ENCODE results near the gene MED25.
A peak's percentile ranks its signal among the peaks of the same experiment; 100 is the strongest.

The MED25 gene

GRCh38 chr19:49859682-49860335 lies 41.7 kb downstream of the MED25 start:
- no peak for DNase-seq

DNA sequence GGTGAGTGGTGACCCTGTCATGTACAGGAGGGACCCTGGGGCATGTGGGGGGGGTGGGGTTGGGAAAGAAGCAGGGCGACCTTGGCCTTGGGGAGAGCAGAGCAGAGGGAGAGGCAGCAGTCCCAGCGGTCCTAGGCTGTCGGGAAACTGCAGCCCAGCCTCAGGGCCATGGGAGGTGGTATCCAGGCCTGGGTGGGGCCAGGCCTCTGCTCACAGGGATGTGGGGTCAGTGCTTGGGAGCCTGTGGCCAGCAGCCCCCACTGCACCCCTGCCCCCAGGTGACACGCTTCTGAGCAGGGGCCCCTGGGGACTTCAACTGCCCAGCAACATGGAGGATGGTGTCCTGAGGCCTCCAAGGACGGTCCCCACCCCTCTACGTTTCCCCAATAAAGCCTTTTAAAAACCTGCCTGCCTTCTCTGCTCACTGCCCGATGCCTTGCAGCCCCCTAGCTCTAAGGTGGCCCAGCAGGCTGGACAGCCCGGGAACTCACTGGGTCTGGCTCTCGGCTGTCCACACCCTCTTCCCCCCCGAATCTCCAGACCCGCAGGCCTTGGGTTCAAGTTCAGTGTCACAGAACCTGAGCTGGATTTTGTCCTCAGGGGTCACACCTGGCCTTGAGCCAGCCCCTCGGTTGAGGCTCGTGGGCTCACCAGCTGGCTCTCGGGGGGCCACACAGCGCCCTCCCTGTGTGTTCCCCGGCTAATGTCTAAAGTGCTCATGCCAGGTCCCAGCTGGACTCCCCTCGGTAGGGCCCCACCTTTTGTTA lies 42.4 kb downstream of the MED25 start:
- no peak for DNase-seq

GRCh38 chr19:49861107-49861506 lies 43.0 kb downstream of the MED25 start:
- no peak for DNase-seq

DNA sequence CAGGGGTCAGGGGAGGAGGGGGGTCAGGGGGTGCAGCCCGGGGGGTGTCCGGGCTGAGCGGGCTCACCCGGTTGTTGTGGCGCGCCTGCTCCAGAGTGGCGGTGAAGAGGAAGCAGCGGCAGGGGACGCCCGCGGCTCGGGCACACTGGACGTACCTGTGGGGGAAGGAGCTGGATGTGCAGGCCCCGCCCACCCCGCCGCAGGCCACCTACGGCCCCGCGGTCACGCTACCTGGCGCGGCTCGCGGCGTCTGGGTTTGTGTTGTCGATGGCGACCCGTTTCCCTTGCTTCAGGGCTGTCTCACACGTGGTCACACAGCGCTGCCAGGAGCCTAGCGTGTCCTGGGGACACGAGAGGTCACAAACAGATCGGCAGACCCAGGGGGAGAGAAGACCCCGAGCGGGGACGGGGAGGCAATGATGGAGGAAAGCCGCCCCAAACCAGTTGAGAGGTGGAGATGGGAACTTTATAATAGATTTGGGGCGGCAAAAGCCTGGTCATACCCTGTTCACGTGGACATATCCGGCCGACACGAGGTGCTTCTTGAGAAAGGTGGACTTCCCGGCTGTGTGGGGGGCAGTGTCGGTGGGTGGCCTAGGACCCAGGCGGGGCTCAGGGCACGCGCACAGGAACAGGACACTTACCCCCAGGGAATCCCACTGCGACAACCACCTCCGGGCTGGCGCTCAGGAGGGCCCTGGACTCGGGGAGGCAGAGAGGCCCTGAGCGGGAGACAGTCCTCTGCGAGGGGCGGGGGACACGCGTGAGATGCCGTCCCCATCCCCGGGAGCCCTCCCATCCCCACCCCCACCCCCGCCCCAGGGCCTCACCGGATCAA lies 43.7 kb downstream of the MED25 start:
- DNase-seq, result no peak

DNA sequence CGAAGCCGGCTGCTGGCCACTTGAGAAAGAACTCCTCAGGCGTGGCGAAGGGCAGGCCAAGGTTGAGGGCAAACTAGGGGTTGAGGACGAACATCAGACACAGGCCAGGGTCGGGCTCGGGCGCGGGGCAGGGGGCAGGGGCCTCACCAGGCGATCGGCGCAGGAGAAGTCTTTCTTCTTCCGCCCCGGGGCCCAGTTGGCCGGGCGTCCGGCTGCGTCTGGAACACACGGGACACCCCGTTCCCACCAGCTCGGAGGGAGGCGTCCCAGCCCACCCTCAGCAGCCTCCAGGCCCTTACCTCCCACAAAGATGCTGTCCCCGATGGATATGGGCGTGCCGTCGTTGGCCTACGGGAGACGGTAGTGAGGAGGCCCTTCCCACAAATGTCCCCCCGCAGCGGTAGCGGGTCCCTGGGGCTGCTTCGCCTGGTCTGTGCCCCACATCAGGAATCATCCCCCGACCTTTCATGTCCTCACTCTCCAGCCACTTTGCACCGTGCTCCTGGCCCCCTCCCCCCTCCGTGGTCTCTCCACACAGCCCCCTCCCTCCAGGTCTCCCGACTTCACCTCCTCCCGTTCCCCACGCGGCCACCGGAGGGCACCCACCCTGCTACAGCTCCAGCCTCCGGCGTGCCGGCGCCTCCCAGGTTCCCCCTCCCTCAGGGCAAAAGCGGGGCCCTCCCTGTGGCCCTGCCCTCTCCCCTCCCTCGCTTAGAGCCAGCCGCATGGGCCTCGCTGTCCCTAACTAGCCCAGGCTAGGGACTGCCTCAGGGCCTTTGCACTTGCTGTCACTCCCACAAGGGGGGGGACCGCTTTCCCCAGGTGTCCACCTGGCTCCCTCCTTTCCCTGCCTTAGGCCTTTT lies 44.5 kb downstream of the MED25 start:
- no peak for DNase-seq

DNA sequence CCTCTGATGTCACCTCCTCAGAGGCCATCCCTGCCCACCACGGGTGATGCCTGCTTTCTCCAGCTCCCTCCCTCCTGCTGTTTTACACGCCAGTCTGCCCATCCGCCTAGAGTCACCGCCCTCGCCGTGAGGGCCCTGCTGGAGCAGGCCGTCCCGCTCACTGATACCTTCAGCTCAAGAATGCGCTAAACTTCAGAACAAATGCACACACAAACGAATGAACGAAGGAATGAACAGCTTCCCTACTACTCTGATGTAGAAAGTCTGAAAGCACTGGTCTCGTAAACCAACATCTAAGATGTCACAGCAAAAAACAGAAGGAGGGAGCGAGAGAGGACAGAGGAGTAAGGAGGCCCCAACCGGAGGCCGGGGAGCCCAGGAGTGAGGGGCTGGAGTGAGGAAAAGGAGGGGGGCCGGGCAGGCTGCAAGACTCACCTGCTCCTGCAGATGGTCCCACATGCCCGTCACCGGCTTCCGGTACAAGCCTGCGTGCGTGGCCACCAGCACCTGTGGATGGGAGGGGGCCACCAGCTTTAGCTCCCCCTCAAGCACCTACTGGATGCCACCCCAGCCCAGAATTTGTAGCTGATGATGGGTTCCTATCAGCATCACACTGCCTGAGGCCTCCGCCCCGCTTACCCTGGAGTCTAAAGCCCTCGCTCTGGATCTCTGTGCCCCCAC lies 45.3 kb downstream of the MED25 start:
- no peak for DNase-seq

DNA sequence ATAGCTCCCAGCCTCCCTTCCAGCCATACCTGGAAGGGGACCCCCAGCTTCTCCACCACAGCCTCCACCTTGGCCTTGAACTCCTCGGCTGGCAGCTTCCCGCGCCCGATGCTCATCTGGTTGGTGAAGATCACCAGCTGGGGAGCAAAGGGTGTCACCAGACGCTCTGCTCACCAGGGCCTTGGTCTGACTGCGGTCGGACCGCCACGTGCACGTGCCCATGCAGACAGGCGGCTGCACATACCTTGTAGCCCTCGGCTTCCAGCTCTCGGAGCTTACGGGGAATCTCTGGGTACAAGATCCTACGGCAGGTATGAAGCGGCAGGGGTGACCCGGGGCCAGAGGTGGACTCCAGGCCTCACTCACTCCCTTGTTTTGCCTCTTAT lies 45.8 kb downstream of the MED25 start:
- DNase-seq, result no peak

- DNase-seq, result no peak
Measured at GRCh38 chr19:49864890-49865289, 46.8 kb downstream of the MED25 start.

DNA sequence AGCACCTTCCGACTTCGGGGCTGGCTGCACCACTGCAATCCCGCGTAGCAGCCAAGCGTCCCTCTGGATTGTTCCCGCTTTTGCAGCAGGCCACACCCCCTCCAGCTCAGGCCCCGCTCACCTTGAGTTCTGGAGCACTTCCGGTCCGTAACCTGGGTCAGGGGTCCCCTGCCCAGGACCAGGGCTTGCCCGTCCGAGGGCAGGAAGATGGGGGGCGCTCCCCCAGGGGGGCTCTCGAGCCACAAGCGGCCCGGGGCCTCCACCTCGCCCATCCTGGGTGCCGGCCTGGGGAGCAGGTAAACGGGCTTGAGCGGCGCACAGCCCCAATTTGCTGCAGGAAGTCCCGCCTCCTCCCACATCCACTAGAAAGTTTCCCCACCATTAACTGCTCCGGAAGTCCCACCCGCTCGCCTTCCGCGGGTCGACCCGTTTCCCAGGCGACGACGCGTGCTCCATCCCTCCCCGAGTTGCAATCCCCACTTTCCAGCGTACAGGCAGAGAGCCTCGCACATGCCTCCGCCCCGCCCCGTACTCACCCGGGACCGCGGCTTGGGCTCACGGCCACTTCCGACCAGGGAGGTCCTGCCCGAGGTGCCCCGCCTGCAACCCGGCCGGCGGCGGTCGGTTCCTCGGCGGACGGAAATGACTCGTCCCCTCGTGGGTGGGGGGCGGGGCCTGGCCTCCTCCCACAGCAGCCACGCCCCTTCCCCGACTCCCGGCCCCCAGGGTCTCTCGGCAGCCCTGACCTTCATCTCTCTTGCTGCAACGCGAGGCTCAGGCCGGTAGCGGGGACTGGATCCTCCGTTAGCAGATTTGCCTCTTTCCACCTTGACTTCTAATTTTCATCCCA lies 49.1 kb downstream of the MED25 start, which contains the start of gene PNKP:
Gene PNKP (minus strand): TSS at position 644 of the 850 bp plus-strand sequence. CDS start 372 bp downstream, at position 272.
- DNase-seq, result peak; percentile 94

DNA sequence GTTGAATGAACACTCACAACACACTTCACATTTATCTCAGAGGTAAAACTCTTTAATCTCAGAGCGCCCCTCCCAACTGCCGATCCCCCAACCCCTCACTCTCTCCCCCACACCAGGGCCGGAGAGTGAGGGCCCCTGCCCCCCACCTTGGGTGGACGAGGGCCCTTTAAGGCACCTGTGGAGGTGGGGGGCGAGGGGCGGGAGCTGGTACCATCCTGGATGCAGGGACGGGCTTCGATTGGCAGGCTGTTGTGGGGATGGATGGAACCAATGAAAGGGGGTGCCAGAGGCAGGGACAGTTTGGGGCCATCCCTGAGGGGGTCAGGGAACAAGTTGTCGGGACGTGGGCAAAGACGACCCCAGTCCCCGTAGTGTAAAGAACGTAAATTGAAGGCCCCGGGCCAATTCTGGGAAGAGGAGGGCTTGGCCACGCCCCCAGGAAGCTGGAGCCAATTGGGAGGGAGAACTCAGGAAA lies 51.0 kb downstream of the MED25 start:
- no peak for DNase-seq

GRCh38 chr19:49869484-49870308 lies 51.6 kb downstream of the MED25 start:
- peak; percentile 82 for DNase-seq

GRCh38 chr19:49870309-49870901 lies 52.3 kb downstream of the MED25 start:
- DNase-seq, result no peak

DNA sequence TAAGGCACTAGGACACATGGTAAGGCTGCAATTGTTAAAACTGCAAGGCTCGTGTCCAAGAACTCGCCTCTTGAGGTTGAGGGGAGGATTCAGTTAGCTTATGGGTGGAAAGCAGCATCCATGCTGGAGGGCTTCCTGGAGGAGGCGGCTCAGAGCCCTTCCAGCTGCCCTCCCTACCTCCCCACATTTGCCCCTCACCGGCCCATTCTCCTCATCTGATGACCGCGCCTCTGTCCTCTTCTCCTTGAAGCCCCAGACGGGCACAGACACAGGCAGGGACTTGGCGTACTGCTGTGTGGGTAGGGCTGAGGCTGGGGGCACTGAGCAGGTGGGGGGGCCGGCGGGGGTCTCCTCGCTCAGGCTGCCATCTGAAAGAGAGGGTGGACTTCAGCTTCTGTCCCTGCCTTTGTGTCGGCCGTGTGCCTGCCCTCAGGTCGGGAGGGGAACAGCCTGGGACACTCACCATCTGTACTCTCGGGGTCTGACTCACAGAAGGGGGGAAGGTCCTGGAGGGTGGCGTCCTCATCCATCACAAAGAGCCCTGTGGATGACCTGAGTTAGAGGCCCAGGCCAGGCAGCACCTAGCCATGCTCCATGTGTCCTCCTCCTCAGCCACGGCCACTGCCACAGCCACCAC lies 53.4 kb downstream of the MED25 start:
- no peak for DNase-seq

- no peak for DNase-seq
Measured at GRCh38 chr19:49872245-49873128, 54.4 kb downstream of the MED25 start.

- DNase-seq, result no peak
Measured at GRCh38 chr19:49873129-49873521, 55.0 kb downstream of the MED25 start.

- no peak for DNase-seq
Measured at GRCh38 chr19:49873834-49874233, 55.7 kb downstream of the MED25 start.

- no peak for DNase-seq
Measured at GRCh38 chr19:49874503-49875157, 56.5 kb downstream of the MED25 start.
